GM18861 (cell line): ENCODE results near the gene ANKRD33B.
"Not testable (repeated sequence)": the region's sequence is repeated elsewhere in the genome, so short reads cannot be mapped to it uniquely, and the experiment has no call there.

Experiments
- ATAC-seq: cut with Tn5 transposase; IDR thresholded peaks from one replicate; pipeline ENCODE4 v1.9.1; 2021; ENCODE audit not compliant: unreplicated experiment

The ANKRD33B gene

GRCh38 chr5:10563945-10564837 lies at the start of gene ANKRD33B:
Gene ANKRD33B (plus strand): TSS chr5:10564070. CDS start chr5:10564468, 398 bp downstream.
- ATAC-seq: peak; percentile 41

- ATAC-seq: not testable (repeated sequence)
Observed at GRCh38 chr5:10514572-10514971, 49.3 kb upstream of the ANKRD33B start.

GRCh38 chr5:10515492-10515891 lies 48.4 kb upstream of the ANKRD33B start:
- ATAC-seq: no peak

GRCh38 chr5:10518347-10518746 lies 45.5 kb upstream of the ANKRD33B start:
- no peak for ATAC-seq

- no peak for ATAC-seq
Observed at GRCh38 chr5:10519729-10520128, 44.1 kb upstream of the ANKRD33B start.

GRCh38 chr5:10520706-10521105 lies 43.2 kb upstream of the ANKRD33B start:
- no peak for ATAC-seq

- no peak for ATAC-seq
Observed at GRCh38 chr5:10521466-10522223, 42.2 kb upstream of the ANKRD33B start.

GRCh38 chr5:10522224-10522611 lies 41.7 kb upstream of the ANKRD33B start:
- ATAC-seq: no peak

- no peak for ATAC-seq
Observed at GRCh38 chr5:10524376-10525123, 39.3 kb upstream of the ANKRD33B start.

GRCh38 chr5:10525124-10525495 lies 38.8 kb upstream of the ANKRD33B start:
- no peak for ATAC-seq

- ATAC-seq: no peak
Observed at GRCh38 chr5:10527281-10527950, 36.5 kb upstream of the ANKRD33B start.

- ATAC-seq: no peak
Observed at GRCh38 chr5:10528056-10528816, 35.6 kb upstream of the ANKRD33B start.

- ATAC-seq: no peak
Observed at GRCh38 chr5:10528827-10529226, 35.0 kb upstream of the ANKRD33B start.

GRCh38 chr5:10530601-10531320 lies 33.1 kb upstream of the ANKRD33B start:
- ATAC-seq: no peak

GRCh38 chr5:10532421-10532820 lies 31.4 kb upstream of the ANKRD33B start:
- no peak for ATAC-seq

GRCh38 chr5:10533226-10533625 lies 30.6 kb upstream of the ANKRD33B start:
- no peak for ATAC-seq

- no peak for ATAC-seq
Observed at GRCh38 chr5:10534561-10535530, 29.0 kb upstream of the ANKRD33B start.

GRCh38 chr5:10536511-10536910 lies 27.4 kb upstream of the ANKRD33B start:
- no peak for ATAC-seq
